GM23248 (cell line): ENCODE data around the gene SSNA1.

Experiments used
- EZH2 ChIP-seq: fragments of 200-600 bp; sonication (generic); IDR thresholded peaks from 2 replicates; pipeline ENCODE4 v1.6.1; 2018; ENCODE audit warnings: antibody characterized with exemption, mild to moderate bottlenecking; ENCODE audit not compliant: insufficient read depth, poor library complexity, severe bottlenecking
- EZH2phosphoT487 ChIP-seq: fragments of 200-600 bp; sonication (generic); IDR thresholded peaks from 2 replicates; pipeline ENCODE4 v1.6.1; 2018; ENCODE audit warnings: antibody characterized with exemption, moderate library complexity, mild to moderate bottlenecking, low read depth; ENCODE audit not compliant: insufficient read depth

- TF ChIP-seq EZH2phosphoT487, result no peak
- no peak for TF ChIP-seq EZH2
Observed at GRCh38 chr9:137160054-137160425, 28.4 kb upstream of the SSNA1 start.
